Mammary epithelial cell (primary cell): Measurements from ENCODE around the gene ACTL9.

Experiments
- CTCF ChIP-seq, 2 donors: IDR thresholded peaks in 1 of 2; conservative IDR thresholded peaks in 1 of 2; 2 replicates each; pipeline ENCODE4 v1.5.1; 2011 to 2012; ENCODE audit warnings: inconsistent platforms in 2 of 2, low read length in 2 of 2, mild to moderate bottlenecking in 2 of 2, control low read depth in 1 of 2, low read depth in 1 of 2; ENCODE audit not compliant: insufficient read depth in 1 of 2; ENCODE audit errors: extremely low read depth in 1 of 2
- EZH2 ChIP-seq: IDR thresholded peaks from 2 replicates; pipeline ENCODE4 v1.6.1; 2012; ENCODE audit warnings: low read length, inconsistent platforms, borderline replicate concordance

- TF ChIP-seq CTCF (conservative IDR thresholded peaks at IDR 0.05 in 1 of 2, IDR thresholded peaks at IDR 0.05 in 1 of 2; ENCODE audit: extremely low read depth in 1 of 2, insufficient read depth in 1 of 2, low read depth in 1 of 2, low read length in 2 of 2) (no peak), EZH2 (no peak)
Measured at GRCh38 chr19:8680676-8681344, 17.8 kb downstream of the ACTL9 start.
